Trophoblast cell (in vitro differentiated cells and primary cell): Measurements from ENCODE around the gene GALNT18.

Source experiments
- DNase-seq, 2 donors: peaks; one replicate each; pipeline ENCODE4 v3.0.0-alpha.2; 2016
- H2AFZ ChIP-seq: 2 replicates; pipeline ENCODE4 v1.6.1; 2013; ENCODE audit warnings: low read length, moderate library complexity, mild to moderate bottlenecking; ENCODE audit not compliant: insufficient read depth, poor library complexity
- H2AK5ac ChIP-seq: 2 replicates; pipeline ENCODE4 v1.6.1; 2013; ENCODE audit warnings: mild to moderate bottlenecking, low read length
- H2BK120ac ChIP-seq: 2 replicates; pipeline ENCODE4 v1.6.1; 2013; ENCODE audit warnings: low read length, mild to moderate bottlenecking, moderate library complexity; ENCODE audit not compliant: insufficient read depth, poor library complexity
- H2BK12ac ChIP-seq: 2 replicates; pipeline ENCODE4 v1.6.1; 2013; ENCODE audit warnings: mild to moderate bottlenecking, low read length, moderate library complexity
- H2BK5ac ChIP-seq: 2 replicates; pipeline ENCODE4 v1.6.1; 2013; ENCODE audit warnings: low read length, low read depth, moderate library complexity, mild to moderate bottlenecking; ENCODE audit not compliant: poor library complexity
- H3K14ac ChIP-seq: 2 replicates; pipeline ENCODE4 v1.6.1; 2013; ENCODE audit warnings: mild to moderate bottlenecking, low read length
- H3K18ac ChIP-seq: 2 replicates; pipeline ENCODE4 v1.6.1; 2013; ENCODE audit warnings: mild to moderate bottlenecking, low read length
- H3K23ac ChIP-seq: 2 replicates; pipeline ENCODE4 v1.6.1; 2013; ENCODE audit warnings: low read length
- H3K27ac ChIP-seq: 2 replicates; pipeline ENCODE4 v1.5.1; 2013; ENCODE audit warnings: low read depth, mild to moderate bottlenecking, inconsistent platforms, low read length, moderate library complexity
- H3K27me3 ChIP-seq: 2 replicates; pipeline ENCODE4 v1.6.1; 2013; ENCODE audit warnings: inconsistent platforms, mild to moderate bottlenecking, low read length, moderate library complexity; ENCODE audit not compliant: insufficient read depth
- H3K36me3 ChIP-seq, 2 experiments: 1 replicate in 1 of 2; 2 replicates in 1 of 2; pipeline ENCODE4 v1.6.1; 2013; ENCODE audit warnings: low read length in 2 of 2, mild to moderate bottlenecking in 2 of 2, moderate library complexity in 1 of 2; ENCODE audit not compliant: insufficient read depth in 2 of 2, control insufficient read depth in 1 of 2
- H3K4ac ChIP-seq: 2 replicates; pipeline ENCODE4 v1.6.1; 2013; ENCODE audit warnings: low read depth, mild to moderate bottlenecking, low read length, moderate library complexity
- H3K4me1 ChIP-seq, 2 experiments: 1 replicate in 1 of 2; 2 replicates in 1 of 2; pipeline ENCODE4 v1.6.1; 2013; ENCODE audit warnings: low read length in 2 of 2, mild to moderate bottlenecking in 2 of 2, moderate library complexity in 1 of 2; ENCODE audit not compliant: insufficient read depth in 2 of 2, control insufficient read depth in 1 of 2
- H3K4me2 ChIP-seq: 2 replicates; pipeline ENCODE4 v1.6.1; 2013; ENCODE audit warnings: inconsistent platforms, mild to moderate bottlenecking, low read length, moderate library complexity
- H3K4me3 ChIP-seq: 2 replicates; pipeline ENCODE4 v1.5.1; 2013; ENCODE audit warnings: mild to moderate bottlenecking, low read depth, low read length, inconsistent platforms
- H3K79me1 ChIP-seq: one replicate; pipeline ENCODE4 v1.6.1; 2013; ENCODE audit warnings: low read length
- H3K79me2 ChIP-seq: 2 replicates; pipeline ENCODE4 v1.6.1; 2013; ENCODE audit warnings: low read length, mild to moderate bottlenecking; ENCODE audit not compliant: control insufficient read depth, insufficient read depth, poor library complexity
- H3K9ac ChIP-seq: 2 replicates; pipeline ENCODE4 v1.6.1; 2013; ENCODE audit warnings: mild to moderate bottlenecking, low read length
- H3K9me3 ChIP-seq: 2 replicates; pipeline ENCODE4 v1.6.1; 2013; ENCODE audit warnings: low read depth, mild to moderate bottlenecking, control low read depth, inconsistent platforms, low read length; ENCODE audit not compliant: insufficient read depth
- H4K12ac ChIP-seq: 2 replicates; pipeline ENCODE4 v1.6.1; 2013; ENCODE audit warnings: low read depth, mild to moderate bottlenecking, low read length, moderate library complexity
- H4K8ac ChIP-seq: 2 replicates; pipeline ENCODE4 v1.6.1; 2013; ENCODE audit warnings: low read depth, mild to moderate bottlenecking, low read length, moderate library complexity
- H4K91ac ChIP-seq: one replicate; pipeline ENCODE4 v1.6.1; 2013; ENCODE audit warnings: low read depth, mild to moderate bottlenecking, low read length, moderate library complexity
- WGBS: extraction: QIAGEN DNeasy Blood & Tissue Kit; methylation state at CpG from one replicate; pipeline ENCODE4 v1.1.7; 2013; ENCODE audit warnings: missing lambda C conversion rate; ENCODE audit not compliant: insufficient read length, insufficient coverage; ENCODE audit errors: extremely low coverage; 5-methylcytosine and 5-hydroxymethylcytosine counted together

Gene GALNT18

DNA sequence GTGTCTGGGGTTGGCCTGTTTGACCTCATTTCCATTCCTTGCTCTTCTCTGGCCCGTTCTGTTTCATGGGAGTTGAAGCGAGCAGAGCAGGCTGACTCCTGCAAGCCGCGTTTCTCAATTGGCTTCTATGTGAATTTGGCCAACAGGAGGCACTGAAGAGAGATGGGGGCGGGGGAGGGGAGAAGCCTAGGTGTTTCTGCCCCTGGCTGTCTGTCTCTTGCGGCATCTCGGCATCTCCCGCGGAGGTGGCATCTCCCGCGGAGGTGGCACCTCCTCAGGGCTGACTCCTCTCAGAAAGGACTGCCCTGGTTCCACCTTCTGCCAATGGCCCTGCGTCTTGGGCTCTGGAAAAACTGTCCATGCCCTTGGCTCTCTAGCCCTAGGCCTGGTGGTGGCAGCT is 143.1 kb downstream of the GALNT18 start:
- H2BK12ac ChIP-seq: no peak overlapping the region
- H3K18ac ChIP-seq: no peak overlapping the region
- H2AFZ ChIP-seq: no peak overlapping the region
- H3K27me3 ChIP-seq: no peaks in the 10 kb centered on the region
- H3K27ac ChIP-seq: no peak overlapping the region
- H3K4me3 ChIP-seq: no peak overlapping the region
- H2AK5ac ChIP-seq: no peak overlapping the region
- no peaks in the 10 kb centered on the region for H3K36me3 ChIP-seq
- H2BK120ac ChIP-seq: no peak overlapping the region
- no peak overlapping the region for H4K8ac ChIP-seq
- H3K23ac ChIP-seq: no peak overlapping the region
- H3K4me2 ChIP-seq: no peak overlapping the region
- no peak overlapping the region for H3K4ac ChIP-seq
- peaks cover 7 to 9% of the 10 kb centered on the region in 2 experiments for H3K4me1 ChIP-seq
- H2BK5ac ChIP-seq: no peak overlapping the region
- no peak for DNase-seq
- whole genome bisulfite sequencing: no CpG with 5 or more reads among the region's 12 CpGs
- H3K14ac ChIP-seq: no peak overlapping the region
- H3K79me1 ChIP-seq: peaks cover 2% of the 10 kb centered on the region
- no peak overlapping the region for H4K91ac ChIP-seq
- H3K79me2 ChIP-seq: no peaks in the 10 kb centered on the region
- H4K12ac ChIP-seq: no peak overlapping the region
- no peak overlapping the region for H3K9ac ChIP-seq
- H3K9me3 ChIP-seq: no peaks in the 10 kb centered on the region

DNA sequence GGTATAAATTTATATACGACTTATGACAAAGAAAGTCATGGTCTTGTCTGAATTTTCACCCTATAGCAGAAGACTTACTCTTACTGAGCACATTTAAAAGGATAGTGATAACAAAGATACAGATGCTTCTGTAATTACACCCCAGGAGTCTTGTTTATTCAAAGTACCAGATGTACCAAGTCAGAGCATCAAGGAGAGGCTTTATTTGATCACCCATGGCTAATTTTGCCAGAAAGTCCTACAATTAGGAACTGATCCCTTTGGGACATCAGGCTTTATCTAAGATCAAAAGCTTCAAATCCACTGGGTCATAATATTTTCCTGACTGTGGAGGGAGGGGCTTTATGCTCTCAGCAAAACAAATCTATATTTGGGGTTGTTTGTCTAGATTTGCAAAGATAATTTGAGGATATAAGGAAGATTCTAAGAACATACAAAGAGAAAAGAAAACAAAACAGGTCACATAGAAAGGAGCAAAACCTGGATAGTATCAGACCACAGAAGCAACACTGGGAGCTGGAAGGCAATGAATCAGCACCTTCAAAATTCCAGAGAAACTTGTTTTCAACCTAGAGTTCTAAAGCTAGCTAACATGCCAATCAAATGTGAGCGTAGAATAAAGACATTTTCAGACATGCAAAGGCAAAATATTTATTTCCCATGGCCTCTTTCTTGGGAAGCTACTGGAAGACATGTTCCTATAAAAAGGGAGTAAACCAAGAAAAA is 143.9 kb downstream of the GALNT18 start:
- Histone ChIP-seq H4K91ac (no peak overlapping the region), H3K4me2 (no peak overlapping the region), H3K23ac (no peak overlapping the region), H3K27me3 (no peaks in the 10 kb centered on the region), H3K9ac (no peak overlapping the region), H3K79me1 (peaks cover 2% of the 10 kb centered on the region), H3K4me3 (no peak overlapping the region), H4K8ac (no peak overlapping the region), H3K4me1 (peaks cover 7 to 9% of the 10 kb centered on the region in 2 experiments), H2AK5ac (no peak overlapping the region), H3K27ac (no peak overlapping the region), H3K14ac (no peak overlapping the region), H2AFZ (no peak overlapping the region), H3K9me3 (no peaks in the 10 kb centered on the region), H3K18ac (no peak overlapping the region), H2BK120ac (no peak overlapping the region), H3K4ac (no peak overlapping the region), H2BK5ac (no peak overlapping the region), H2BK12ac (no peak overlapping the region), H4K12ac (no peak overlapping the region), H3K79me2 (no peaks in the 10 kb centered on the region), H3K36me3 (no peaks in the 10 kb centered on the region)
- WGBS: no CpG with 5 or more reads among the region's 2 CpGs
- peak in 1 of 2 donors; percentile 48 for DNase-seq

DNA sequence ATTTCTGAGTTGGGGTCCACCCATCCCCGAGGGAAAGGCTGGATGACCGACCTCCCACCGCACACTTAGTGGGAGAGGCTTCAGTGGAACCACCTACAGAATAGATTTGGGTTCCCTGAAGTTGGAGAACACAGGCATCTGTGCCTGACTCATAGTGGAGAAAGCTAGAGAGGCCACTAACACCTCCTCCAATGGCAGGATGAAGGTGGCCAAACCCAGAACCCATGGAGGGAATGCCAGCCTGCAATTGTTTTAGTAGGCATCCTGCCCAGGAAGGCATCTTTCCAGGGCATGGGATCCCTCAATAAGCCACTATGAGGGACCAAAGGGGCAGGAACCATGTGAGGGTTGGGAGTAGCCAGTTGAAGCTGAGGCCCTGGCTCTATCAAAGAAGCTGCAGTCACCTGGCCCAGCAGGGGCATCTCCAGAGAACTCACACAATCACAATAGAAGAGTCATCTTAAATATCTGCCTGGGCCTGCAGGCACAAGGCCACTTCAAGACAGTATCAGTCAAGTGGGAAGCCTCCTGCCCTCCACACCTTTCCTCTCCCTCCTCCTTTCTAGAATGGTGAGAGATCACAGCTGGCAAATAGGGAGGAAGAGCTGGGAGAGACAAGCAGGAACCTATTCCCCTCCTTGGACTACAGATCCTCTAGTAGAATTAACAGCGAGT is 144.7 kb downstream of the GALNT18 start:
- WGBS: no CpG with 5 or more reads among the region's 4 CpGs
- peak overlapping the region; percentile 7 for H2BK12ac ChIP-seq
- H3K27ac ChIP-seq: no peak overlapping the region

DNA sequence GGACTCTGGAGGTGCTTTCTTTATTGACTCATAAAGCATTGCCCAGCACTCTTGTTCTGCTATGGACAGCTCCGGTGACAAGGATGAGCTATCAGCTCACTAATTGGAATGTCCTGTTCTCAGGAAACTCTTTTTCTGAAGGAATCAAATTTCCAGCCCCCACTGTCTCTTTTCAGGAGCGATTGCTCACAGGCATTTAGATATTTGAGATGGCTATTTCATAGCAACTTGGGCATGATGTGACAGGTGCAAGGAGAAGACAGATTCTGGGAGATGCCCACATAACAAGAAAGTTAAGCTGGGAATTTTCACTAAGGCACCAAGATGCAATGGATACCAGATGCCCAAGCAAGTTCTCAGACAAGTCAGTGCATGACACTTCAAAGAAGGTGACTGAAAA is 145.3 kb downstream of the GALNT18 start:
- Histone ChIP-seq H2AFZ (no peak overlapping the region), H3K23ac (no peak overlapping the region), H3K18ac (no peak overlapping the region), H3K4ac (no peak overlapping the region), H2BK12ac (no peak overlapping the region), H4K91ac (no peak overlapping the region), H3K4me2 (no peak overlapping the region), H3K9ac (no peak overlapping the region), H3K14ac (no peak overlapping the region), H3K36me3 (no peaks in the 10 kb centered on the region), H3K9me3 (no peaks in the 10 kb centered on the region), H3K4me3 (no peak overlapping the region), H2BK120ac (no peak overlapping the region), H3K27ac (no peak overlapping the region), H2AK5ac (no peak overlapping the region), H3K27me3 (no peaks in the 10 kb centered on the region), H2BK5ac (no peak overlapping the region), H4K8ac (no peak overlapping the region), H4K12ac (no peak overlapping the region), H3K79me2 (no peaks in the 10 kb centered on the region), H3K4me1 (peaks cover 7 to 9% of the 10 kb centered on the region in 2 experiments), H3K79me1 (peaks cover 2% of the 10 kb centered on the region)
- no CpG with 5 or more reads among the region's 2 CpGs for WGBS
- no peak for DNase-seq

More for the DNA sequence above, 144.7 kb downstream of the GALNT18 start:
- Histone ChIP-seq H4K12ac (no peak overlapping the region), H3K9me3 (no peaks in the 10 kb centered on the region), H3K4me2 (no peak overlapping the region), H2BK120ac (no peak overlapping the region), H2BK5ac (no peak overlapping the region), H3K14ac (no peak overlapping the region), H3K27me3 (no peaks in the 10 kb centered on the region), H4K8ac (no peak overlapping the region), H2AFZ (no peak overlapping the region), H3K9ac (no peak overlapping the region), H3K36me3 (no peaks in the 10 kb centered on the region), H2AK5ac (no peak overlapping the region), H3K23ac (no peak overlapping the region), H3K4ac (no peak overlapping the region), H3K4me3 (no peak overlapping the region), H3K18ac (no peak overlapping the region), H3K4me1 (peaks cover 7 to 9% of the 10 kb centered on the region in 2 experiments), H3K79me1 (peaks cover 2% of the 10 kb centered on the region), H3K79me2 (no peaks in the 10 kb centered on the region), H4K91ac (no peak overlapping the region)
- DNase-seq: no peak
